NCI-H748 (cell line): ENCODE results near the gene RLF.

Source experiments
- DNase-seq: peaks from one replicate; lab custom pipeline; 2025; ENCODE audit not compliant: unreplicated experiment; lab: John Stamatoyannopoulos, UW

Gene RLF

DNA sequence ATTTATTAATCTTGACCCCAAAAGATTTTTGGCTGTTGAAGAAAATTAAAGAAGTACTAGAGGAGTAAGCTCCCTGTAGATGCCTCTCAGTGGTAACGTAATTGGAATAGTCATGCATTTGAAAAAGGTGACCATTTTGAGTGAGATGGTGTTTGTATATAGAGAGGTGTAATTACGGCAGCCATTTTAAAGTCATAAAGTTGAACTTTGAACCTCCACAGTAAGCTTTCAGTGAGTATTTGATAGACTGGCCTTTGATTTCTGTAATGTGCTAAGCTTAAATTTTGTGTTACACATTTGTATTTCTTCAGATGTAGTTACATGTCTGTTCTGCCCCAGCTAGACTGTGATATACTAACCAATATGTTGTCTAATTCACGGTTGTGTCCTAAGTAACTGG lies 65.0 kb downstream of the RLF start:
- no peak for DNase-seq

DNA sequence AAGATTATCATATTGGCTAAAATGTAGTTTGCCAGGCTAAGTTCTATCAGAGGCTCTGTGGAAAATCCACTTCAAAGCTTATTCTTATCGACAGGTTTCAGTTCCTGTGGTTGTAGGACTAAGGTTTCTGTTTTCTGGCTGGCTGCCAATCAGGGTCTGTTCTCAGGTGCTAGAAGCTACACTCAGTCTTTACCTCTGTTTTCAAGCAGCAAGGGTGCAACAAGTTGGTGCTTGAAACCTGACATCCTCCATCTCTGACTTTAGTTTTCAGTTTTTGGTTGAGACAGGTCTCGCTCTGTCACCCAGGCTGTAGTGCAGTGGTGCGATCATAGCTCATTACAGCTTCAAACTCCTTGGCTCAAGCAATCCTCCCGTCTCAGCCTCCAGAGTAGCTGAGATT lies 71.3 kb downstream of the RLF start:
- DNase-seq, result peak; percentile 57

DNA sequence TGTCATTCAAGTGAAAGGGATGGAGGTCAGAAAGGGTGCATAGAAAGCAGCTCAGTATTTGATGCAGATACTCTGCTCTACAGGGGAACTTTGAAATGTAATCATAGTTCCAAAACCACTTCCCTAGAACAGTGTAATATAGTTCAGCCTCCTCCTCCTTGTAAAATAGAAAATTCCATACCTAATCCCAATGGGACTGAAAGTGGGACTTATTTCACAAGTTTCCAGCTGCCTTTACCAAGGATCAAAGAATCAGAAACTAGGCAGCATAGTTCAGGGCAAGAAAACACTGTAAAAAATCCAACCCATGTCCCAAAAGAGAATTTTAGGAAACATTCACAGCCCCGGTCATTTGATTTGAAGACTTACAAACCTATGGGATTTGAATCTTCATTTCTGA lies 78.4 kb downstream of the RLF start:
- DNase-seq, result no peak

- no peak for DNase-seq
Observed at GRCh38 chr1:40240390-40240789, 79.2 kb downstream of the RLF start.

DNA sequence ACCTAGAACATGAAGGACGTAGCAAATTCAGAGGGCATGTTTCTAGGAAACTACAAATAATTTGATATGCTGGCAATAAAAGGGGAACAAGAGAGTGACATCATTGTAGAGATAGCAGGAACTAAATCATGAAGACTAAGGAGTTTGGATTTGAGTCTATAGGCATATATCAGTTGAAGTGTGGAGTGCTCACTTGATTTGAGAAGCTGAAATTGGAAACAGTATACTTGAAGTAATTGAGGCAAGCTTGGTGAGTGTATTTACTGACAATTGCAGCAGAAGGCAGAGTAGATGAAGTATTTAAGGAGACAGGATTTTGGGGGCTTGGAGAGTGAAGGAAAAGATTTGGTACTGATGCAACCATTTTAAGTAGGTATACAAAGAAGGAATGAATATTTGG lies 80.2 kb downstream of the RLF start:
- DNase-seq, result no peak

DNA sequence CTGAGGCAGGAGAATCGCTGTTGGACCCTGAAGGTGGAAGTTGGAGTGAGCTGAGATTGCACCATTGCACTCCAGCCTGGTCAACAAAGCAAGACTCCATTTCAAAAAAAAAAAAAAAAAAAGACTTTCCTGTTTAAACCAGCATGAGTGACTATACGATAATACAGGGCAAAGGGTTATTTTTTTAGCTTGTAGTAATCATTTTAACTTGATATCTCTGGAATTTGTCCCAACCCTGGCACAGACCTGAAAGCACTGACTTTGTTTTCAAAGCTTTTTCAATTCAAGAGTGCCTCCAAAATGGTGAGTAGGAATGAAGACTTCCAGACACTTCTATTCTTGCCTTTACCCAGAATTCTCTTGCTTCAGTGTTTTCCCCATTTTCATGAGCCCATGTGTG lies 82.2 kb downstream of the RLF start:
- DNase-seq, result no peak

DNA sequence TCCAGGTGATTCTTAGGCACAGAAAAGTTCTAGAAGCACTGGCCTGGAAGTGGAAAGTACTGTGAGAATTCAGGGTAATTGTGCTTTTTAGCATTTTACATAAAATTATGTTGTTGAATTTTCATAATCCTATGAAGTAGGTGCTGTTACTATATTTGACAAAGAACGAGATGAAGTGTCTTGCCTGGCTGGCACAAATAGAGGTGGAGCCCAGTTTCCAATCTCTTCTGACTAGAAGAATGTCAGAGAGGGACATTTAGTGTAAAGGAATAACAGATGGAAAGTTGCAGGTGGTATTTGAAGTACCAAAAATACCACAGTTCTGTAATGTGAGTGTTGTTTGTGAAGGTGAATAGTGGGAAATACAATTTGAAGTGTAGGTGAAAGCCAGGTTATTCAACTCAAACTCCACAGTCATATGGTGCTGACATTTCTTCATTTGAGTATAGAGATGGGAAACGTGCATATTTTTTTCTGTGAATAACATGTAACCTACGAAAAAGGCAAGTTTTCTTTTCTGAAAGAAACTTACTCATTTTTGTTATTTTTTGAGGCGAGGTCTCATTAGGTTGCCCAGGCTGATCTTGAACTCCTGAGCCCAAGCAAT lies 83.1 kb downstream of the RLF start:
- no peak for DNase-seq

- DNase-seq, result no peak
Observed at GRCh38 chr1:40245686-40246085, 84.5 kb downstream of the RLF start.

GRCh38 chr1:40247655-40248054 lies 86.5 kb downstream of the RLF start, which contains the start of gene TMCO2:
TMCO2 (plus strand) TSS chr1:40247937; CDS start chr1:40247994, 57 bp downstream.
- no peak for DNase-seq

DNA sequence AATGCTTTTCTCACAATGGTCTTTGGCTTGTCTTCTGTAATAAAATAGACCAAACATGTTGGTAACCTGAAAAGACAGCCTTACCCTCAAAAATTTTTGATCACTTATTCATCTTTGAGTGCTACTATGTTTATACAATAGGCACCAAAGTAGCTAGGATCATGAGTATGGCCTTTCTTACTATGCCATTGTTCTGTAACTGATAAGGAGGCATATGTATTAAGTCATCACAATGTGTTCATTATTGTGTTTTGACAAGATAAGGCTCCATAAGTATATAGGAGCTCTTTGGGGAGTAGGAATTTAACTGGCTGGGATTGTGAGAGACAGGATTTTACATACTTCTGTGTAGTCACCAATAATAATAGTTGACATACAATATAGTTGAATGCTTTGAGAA lies 87.2 kb downstream of the RLF start:
- DNase-seq, result no peak

GRCh38 chr1:40251456-40251855 lies 90.3 kb downstream of the RLF start:
- no peak for DNase-seq

- no peak for DNase-seq
Observed at GRCh38 chr1:40252601-40253000, 91.4 kb downstream of the RLF start.

DNA sequence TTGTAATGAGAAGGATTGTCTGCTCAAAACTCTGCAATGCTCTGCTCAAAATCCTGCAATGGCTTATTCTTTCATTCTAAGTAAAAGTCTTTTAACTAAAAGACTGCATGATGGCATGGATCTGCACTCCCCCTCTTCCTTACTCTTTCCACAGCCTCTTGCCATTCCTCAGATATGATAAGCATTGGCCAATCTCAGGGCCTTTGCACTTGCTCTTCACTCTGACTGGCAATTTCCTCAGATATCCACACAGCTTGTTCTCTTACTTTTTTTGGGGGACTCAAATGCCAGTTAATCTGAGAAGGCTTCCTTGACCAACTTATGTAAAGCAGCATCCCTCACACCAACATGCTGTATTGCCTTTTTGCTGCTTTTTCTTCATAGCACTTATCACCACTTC lies 94.0 kb downstream of the RLF start:
- DNase-seq, result no peak

DNA sequence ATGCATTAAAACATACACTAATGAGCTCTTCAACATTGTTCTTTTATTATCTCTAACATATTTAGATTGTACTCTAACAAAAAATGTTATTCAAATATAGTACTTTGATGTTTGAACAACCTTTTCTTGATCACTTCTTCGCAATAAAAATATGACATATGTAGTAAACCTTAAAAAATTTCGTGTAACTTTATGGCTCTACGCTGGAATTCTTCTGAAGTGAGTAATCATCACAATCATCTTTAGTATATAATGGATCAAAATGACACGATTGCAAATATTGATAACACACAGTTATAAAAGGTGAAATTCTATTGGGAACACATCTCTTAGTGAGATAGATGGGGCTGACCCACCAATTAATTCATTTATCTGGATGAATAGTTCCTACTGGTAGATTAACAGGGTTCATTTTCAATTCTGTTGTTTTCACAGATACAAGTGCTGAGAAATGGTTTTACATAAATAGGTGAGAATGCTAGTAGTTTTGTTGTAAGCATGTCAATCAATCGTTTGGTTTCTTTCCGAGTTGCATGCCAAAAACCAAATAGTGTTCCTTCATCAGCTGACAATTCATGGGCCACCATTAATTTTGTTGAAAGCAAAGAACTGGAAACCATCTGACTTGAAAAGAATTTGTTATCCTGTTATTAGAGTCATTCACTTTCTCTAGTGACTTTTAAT lies 95.4 kb downstream of the RLF start:
- DNase-seq, result peak; percentile 54

- DNase-seq, result peak; percentile 98
Observed at GRCh38 chr1:40257313-40257687, 96.1 kb downstream of the RLF start.

- DNase-seq, result peak; percentile 100
Observed at GRCh38 chr1:40257688-40258444, 96.7 kb downstream of the RLF start, which contains the start of gene ZMPSTE24. ZMPSTE24 (plus strand) TSS chr1:40258236; CDS start chr1:40258272, 36 bp downstream.

DNA sequence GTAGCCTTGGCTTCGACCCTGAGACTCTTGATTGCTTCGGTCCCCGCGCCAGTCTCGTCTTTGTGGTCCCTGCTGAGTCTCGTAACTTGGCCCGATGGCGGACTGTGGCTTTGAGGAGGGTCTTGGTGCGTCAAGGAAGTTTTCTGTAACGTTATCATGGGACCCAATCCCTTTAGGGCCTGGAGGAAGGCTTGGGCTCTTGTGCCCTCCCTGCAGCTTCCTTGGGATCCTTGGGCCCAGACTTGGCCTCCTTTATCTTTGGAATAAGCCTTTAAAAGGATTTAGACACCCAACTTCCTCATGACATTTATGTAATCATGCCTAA lies 97.2 kb downstream of the RLF start:
- DNase-seq, result no peak

- DNase-seq, result no peak
Observed at GRCh38 chr1:40264354-40264781, 103.2 kb downstream of the RLF start.

DNA sequence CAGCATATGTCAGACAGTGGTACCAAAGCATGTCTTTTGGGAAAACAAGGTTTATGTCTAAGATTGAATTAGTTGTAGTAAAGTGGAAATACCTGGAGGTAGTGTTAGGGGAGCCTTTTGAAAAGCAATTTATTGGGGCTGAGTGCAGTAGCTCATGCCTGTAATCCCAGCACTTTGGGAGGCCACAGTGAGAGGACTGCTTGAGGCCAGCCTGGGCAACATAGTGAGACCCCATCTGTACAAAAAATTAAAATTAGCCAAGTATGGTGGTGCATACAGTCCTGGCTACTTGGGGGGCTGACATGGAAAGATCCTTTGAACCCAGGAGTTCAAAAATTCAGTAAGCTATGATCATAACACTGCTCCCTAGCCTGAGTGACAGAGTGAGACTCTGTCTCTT lies 104.1 kb downstream of the RLF start:
- no peak for DNase-seq

GRCh38 chr1:40265919-40266318 lies 104.7 kb downstream of the RLF start:
- no peak for DNase-seq

- no peak for DNase-seq
Observed at GRCh38 chr1:40266786-40267535, 105.8 kb downstream of the RLF start.

DNA sequence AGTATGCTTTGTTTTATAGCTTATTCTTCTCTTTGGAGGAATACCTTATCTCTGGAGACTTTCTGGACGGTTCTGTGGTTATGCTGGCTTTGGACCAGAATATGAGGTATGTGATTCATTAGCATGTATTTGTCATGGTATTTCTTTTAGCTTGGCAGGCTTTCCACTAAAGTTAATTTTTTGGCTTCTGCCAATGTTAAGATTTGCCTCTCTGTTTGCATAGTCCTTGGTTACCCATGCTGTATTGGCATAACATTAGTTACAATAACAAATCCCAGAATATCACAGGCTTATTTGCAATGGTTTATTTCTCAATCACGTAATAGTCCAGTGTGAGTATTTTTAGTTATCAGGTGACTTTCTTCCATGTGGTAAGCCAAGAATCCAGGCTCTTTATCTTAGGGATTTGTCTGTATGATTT lies 106.6 kb downstream of the RLF start:
- no peak for DNase-seq
